Mucosa of descending colon (tissue), 3 donors: ENCODE results near the gene SLFN14. TPM values are rescaled to one million over a fixed set of nuclear protein-coding genes. Genes with fewer than 3 reads are reported as not detected.
"Not testable (repeated sequence)": the region's sequence is repeated elsewhere in the genome, so short reads cannot be mapped to it uniquely, and the experiment has no call there.

Source experiments
- ATAC-seq: fragments of 200-7000 bp; cut with Tn5 transposase; one replicate; pipeline ENCODE4 v1.9.1; 2020; ENCODE audit warnings: mild to moderate bottlenecking, moderate library complexity
- DNase-seq, 3 donors: peaks; one replicate each; pipeline ENCODE4 v3.0.0-alpha.2; 2020
- H3K36me3 ChIP-seq: fragments of 200-600 bp; one replicate; pipeline ENCODE4 v1.8.0; 2021; ENCODE audit warnings: low read depth, mild to moderate bottlenecking
- H3K4me1 ChIP-seq: fragments of 200-600 bp; one replicate; pipeline ENCODE4 v1.8.0; 2021; ENCODE audit warnings: low read depth, mild to moderate bottlenecking
- H3K4me3 ChIP-seq: fragments of 200-600 bp; one replicate; pipeline ENCODE4 v1.8.0; 2021; ENCODE audit warnings: mild to moderate bottlenecking
- H3K9me3 ChIP-seq: fragments of 200-600 bp; one replicate; pipeline ENCODE4 v1.8.0; 2021; ENCODE audit warnings: mild to moderate bottlenecking
- intact Hi-C, 2 donors: fragments of 100-400 bp; cut with DNase I in 1 of 2; cut with micrococcal nuclease in 1 of 2; formaldehyde crosslinking; loops; one replicate each; pipeline versions ENCODE4 v1.11.0 to v1.11.1; 2022; cut with DNase I, micrococcal nuclease
- total RNA-seq, 3 donors: library from RNA; stranded (reverse); fragmentation: NEBNext Ultra II Directional in 2 of 3; extraction: Animal tissue kit (Norgen Biotek cat#: 25700) in 2 of 3; gene quantifications; one replicate each; pipeline versions ENCODE4 v1.2.1 to v1.2.4, GENCODE V29; 2021 to 2023
- TF ChIP-seq, protein P1 (sequence below): fragments of 200-600 bp; IDR thresholded peaks from one replicate; pipeline ENCODE4 v1.8.0; 2022; ENCODE audit warnings: antibody characterized with exemption, mild to moderate bottlenecking
- donor health status: DM: no; HTN: no; CAD: no; lungs with moderate emphysema.
- donor health status: DM: no; HTN: no; CAD: no.
- donor health status: DM: no; HTN: yes; CAD: no.

The SLFN14 gene
- total RNA-seq, 3 donors from 2014 or later, result not detected

DNA sequence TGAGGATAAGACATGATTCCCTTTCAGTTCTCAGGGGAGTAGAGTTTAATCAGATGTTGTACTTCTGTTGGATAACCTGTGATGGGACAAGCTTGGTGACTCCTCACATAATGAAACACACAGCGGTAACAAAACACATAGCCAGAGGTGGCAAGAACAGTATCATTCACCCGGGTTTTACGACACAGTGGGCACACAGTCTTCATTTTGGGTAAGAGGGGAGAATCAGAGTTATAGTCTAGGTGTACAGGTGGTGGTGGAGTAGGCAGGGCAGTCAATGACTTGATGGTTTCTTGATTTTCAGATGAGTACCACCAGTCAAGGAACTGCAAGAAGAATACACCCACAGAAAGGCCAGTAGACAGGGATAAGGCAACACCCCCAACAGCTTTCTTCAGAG, 15.1 kb upstream of the SLFN14 start:
- intact Hi-C loops, result no loop called here
- ATAC-seq, result no peak

DNA sequence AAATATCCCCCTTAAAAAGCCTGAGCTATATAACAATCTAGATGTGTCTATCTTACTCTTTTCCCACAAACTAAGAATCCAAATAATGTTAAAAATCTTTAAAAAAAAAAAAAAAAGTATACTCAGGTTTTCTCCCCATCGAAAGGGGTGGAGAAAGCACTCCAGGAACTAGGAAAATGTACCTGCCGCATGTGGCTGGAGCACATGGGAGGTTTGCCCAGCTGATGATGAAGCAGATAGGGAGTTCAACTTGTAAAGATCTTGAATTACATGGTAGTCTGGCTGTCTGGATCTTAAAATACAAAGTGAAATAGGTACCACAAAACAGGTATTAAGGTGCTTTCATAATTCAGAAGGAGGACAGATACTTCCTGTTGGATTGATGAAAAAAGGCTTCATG, 8.8 kb upstream of the SLFN14 start:
- H3K9me3 ChIP-seq, result no peaks in the 10 kb centered on the region
- H3K4me3 ChIP-seq, result no peak overlapping the region
- H3K36me3 ChIP-seq, result no peaks in the 10 kb centered on the region
- ATAC-seq (no peak), DNase-seq (no peak)
- TF ChIP-seq, protein P1, sequence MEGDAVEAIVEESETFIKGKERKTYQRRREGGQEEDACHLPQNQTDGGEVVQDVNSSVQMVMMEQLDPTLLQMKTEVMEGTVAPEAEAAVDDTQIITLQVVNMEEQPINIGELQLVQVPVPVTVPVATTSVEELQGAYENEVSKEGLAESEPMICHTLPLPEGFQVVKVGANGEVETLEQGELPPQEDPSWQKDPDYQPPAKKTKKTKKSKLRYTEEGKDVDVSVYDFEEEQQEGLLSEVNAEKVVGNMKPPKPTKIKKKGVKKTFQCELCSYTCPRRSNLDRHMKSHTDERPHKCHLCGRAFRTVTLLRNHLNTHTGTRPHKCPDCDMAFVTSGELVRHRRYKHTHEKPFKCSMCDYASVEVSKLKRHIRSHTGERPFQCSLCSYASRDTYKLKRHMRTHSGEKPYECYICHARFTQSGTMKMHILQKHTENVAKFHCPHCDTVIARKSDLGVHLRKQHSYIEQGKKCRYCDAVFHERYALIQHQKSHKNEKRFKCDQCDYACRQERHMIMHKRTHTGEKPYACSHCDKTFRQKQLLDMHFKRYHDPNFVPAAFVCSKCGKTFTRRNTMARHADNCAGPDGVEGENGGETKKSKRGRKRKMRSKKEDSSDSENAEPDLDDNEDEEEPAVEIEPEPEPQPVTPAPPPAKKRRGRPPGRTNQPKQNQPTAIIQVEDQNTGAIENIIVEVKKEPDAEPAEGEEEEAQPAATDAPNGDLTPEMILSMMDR, result no peak
- intact Hi-C loops, result no loop called here
- H3K4me1 ChIP-seq, result peaks cover 15% of the 10 kb centered on the region

More for the DNA sequence above, 15.1 kb upstream of the SLFN14 start:
- Histone ChIP-seq H3K36me3 (no peaks in the 10 kb centered on the region), H3K4me3 (no peak overlapping the region), H3K4me1 (no peaks in the 10 kb centered on the region), H3K9me3 (no peaks in the 10 kb centered on the region)
- DNase-seq, result no peak
- TF ChIP-seq, protein P1, result no peak

DNA sequence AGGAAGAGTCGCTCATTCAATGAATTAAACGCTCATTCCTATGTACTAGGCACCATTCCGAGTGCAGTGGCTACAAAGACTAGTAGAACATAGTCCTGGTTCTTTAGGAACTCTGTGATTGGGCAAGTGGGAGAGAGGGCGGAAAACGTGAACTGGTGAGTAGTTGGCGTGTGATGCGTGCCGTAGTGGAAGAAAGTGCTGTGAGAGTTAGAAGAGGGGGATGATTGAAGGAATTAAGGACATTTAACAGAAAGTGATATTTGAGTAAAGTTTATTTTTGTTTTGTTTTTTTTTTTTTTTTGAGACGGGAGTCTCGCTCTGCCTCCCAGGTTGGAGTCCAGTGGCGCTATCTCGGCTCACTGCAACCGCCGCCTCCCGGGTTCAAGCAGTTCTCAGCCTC, 7.9 kb upstream of the SLFN14 start:
- H3K36me3 ChIP-seq, result no peaks in the 10 kb centered on the region
- intact Hi-C loops, result no loop called here
- peak; percentile 64 for ATAC-seq
- no peak for DNase-seq
- peaks cover 15% of the 10 kb centered on the region for H3K4me1 ChIP-seq
- TF ChIP-seq, protein P1, result no peak
- H3K9me3 ChIP-seq, result no peaks in the 10 kb centered on the region
- peak overlapping the region; percentile 60 for H3K4me3 ChIP-seq

DNA sequence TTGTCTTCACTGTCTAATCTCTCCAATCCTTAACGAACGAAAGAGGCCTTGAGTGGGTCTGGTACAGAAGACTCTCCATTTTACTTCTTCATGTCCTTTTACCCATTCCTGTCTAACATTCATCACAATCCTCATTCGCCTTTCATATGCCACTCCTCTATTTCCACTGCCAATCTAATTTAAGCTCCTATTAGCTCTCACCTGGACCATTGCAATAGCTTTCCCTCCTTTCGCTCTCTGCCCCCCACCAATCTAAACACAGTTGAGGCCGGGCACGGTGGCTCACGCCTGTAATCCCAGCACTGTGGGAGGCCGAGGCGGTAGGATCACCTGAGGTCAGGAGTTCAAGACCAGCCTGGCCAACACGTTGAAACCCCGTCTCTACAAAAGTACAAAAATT, 6.3 kb upstream of the SLFN14 start:
- peaks cover 15% of the 10 kb centered on the region for H3K4me1 ChIP-seq
- no peak overlapping the region for H3K4me3 ChIP-seq
- no peak for ATAC-seq
- TF ChIP-seq, protein P1, result no peak
- no peak for DNase-seq
- intact Hi-C loops, result no loop called here
- no peaks in the 10 kb centered on the region for H3K36me3 ChIP-seq
- H3K9me3 ChIP-seq, result no peaks in the 10 kb centered on the region

DNA sequence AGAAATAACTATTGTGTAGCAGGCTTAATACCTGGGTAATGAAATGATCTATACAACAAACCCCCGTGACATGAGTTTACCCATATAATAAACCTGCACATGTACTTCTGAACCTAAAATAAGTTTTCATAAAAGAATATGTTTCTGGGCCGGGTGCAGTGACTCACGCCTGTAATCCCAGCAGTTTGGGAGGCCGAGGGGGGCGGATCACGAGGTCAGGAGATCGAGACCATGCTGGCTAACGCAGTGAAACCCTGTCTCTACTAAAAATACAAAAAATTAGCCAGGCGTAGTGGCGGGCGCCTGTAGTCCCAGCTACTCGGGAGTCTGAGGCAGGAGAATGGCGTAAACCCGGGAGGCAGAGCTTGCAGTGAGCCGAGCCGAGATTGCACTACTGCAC, 2.6 kb upstream of the SLFN14 start:
- intact Hi-C loops, H3K36me3 ChIP-seq, H3K4me3 ChIP-seq, H3K4me1 ChIP-seq, DNase-seq, ATAC-seq, H3K9me3 ChIP-seq: not testable (repeated sequence)

DNA sequence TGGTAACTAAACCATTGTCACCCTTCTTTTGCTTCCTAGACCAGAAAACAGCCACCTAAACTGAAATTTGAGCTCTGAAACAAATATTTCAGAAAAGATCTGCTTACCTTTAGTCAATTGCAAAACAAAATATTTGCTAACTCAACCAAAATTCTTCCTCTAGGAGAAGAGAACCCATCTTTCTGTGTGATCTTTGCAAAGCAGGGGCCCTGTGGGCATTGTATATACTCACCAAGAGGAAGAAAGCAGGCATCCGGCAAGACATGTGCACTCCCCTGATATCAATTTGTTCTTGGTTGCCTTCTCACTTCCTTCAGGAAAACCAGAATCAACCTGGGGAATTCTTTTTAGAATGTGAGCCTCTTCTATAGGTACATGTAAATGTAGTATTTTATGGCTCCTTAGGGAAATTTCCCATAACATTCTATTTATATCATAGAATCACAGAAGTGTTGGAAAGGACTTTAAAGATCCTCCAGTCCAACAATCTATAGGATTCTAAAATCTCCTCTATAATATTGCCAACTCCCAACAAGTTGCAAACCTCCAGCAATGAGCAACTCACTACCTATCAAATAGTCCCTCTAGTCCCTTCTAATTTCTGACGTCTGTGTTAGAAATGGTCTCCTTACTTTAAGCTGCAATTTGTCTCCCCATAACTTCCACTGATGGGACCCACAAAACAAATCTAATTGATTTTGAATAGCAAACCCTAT, 966 bp downstream of the SLFN14 start:
- TF ChIP-seq, protein P1, result no peak
- DNase-seq (no peak), ATAC-seq (no peak)
- Histone ChIP-seq H3K4me3 (no peak overlapping the region), H3K4me1 (no peaks in the 10 kb centered on the region), H3K9me3 (no peaks in the 10 kb centered on the region), H3K36me3 (no peaks in the 10 kb centered on the region)
- intact Hi-C loops, result no loop called here
